Hepatocyte (in vitro differentiated cells): Measurements from ENCODE around the gene TSPAN9.

Source experiments
- EZH2 ChIP-seq: fragments of 200-600 bp; sonication (generic); IDR thresholded peaks from 2 replicates; pipeline ENCODE4 v1.6.1; 2016; ENCODE audit warnings: antibody characterized with exemption, mild to moderate bottlenecking, borderline replicate concordance
- EZH2phosphoT487 ChIP-seq: fragments of 200-600 bp; sonication (generic); IDR thresholded peaks from one replicate; pipeline ENCODE4 v1.6.1; 2018; ENCODE audit warnings: antibody characterized with exemption, mild to moderate bottlenecking, low read depth, moderate library complexity; ENCODE audit not compliant: unreplicated experiment, severe bottlenecking
- TF ChIP-seq, protein P1 (sequence below): fragments of 200-600 bp; sonication (generic); IDR thresholded peaks from 2 replicates; pipeline ENCODE4 v1.5.1; 2016; ENCODE audit warnings: antibody characterized with exemption, mild to moderate bottlenecking; ENCODE audit not compliant: poor library complexity

DNA sequence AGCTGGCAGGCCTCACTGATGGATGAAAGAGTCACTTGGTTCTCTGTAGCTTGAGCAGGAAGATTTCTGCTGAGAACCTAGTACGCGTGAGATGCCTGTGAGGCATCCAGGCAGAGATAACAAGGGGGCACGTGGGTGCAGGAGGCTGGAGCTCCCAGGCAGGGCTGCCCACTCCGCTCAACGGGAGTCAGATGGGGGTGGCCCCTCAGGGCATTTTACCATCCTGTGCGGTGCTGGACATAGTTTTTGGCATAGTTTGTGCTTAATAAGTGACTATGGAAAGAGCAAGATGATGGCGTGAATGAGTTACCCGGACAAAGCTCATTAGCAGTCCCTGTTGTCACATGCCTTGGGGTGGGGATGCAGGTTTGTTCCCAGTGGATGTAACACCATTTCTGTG is 182.8 kb downstream of the TSPAN9 start:
- TF ChIP-seq, protein P1, sequence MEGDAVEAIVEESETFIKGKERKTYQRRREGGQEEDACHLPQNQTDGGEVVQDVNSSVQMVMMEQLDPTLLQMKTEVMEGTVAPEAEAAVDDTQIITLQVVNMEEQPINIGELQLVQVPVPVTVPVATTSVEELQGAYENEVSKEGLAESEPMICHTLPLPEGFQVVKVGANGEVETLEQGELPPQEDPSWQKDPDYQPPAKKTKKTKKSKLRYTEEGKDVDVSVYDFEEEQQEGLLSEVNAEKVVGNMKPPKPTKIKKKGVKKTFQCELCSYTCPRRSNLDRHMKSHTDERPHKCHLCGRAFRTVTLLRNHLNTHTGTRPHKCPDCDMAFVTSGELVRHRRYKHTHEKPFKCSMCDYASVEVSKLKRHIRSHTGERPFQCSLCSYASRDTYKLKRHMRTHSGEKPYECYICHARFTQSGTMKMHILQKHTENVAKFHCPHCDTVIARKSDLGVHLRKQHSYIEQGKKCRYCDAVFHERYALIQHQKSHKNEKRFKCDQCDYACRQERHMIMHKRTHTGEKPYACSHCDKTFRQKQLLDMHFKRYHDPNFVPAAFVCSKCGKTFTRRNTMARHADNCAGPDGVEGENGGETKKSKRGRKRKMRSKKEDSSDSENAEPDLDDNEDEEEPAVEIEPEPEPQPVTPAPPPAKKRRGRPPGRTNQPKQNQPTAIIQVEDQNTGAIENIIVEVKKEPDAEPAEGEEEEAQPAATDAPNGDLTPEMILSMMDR = no peak
- TF ChIP-seq EZH2 = no peak
- no peak for TF ChIP-seq EZH2phosphoT487
